Suprapubic skin (tissue), 4 donors: ENCODE results near the gene TLE6.

Experiments
- CTCF ChIP-seq, 2 donors: fragments of 200-600 bp in 1 of 2; fragments of 450-650 bp in 1 of 2; sonication (generic) in 1 of 2; IDR thresholded peaks; one replicate each; pipeline ENCODE4 v1.5.1; 2016 to 2019; ENCODE audit warnings: antibody characterized with exemption in 2 of 2, mild to moderate bottlenecking in 1 of 2, moderate library complexity in 1 of 2
- EP300 ChIP-seq: sonication (generic); formaldehyde crosslinking; IDR thresholded peaks from one replicate; pipeline ENCODE4 v1.6.1; 2017; ENCODE audit warnings: antibody characterized with exemption
- POLR2A ChIP-seq, 2 donors: fragments of 450-650 bp; IDR thresholded peaks; one replicate each; pipeline ENCODE4 v1.6.1; 2017; ENCODE audit warnings: antibody characterized with exemption in 2 of 2, mild to moderate bottlenecking in 2 of 2, moderate library complexity in 2 of 2
- POLR2AphosphoS5 ChIP-seq, 3 donors: sonication (generic); formaldehyde crosslinking; IDR thresholded peaks; one replicate each; pipeline ENCODE4 v1.6.1; 2017; ENCODE audit warnings: antibody characterized with exemption in 3 of 3

GRCh38 chr19:2960120-2960519 is 17.2 kb upstream of the TLE6 start:
- TF ChIP-seq CTCF (IDR thresholded peaks at IDR 0.05) (no peak), EP300 (no peak), POLR2A (IDR thresholded peaks at IDR 0.05) (no peak), POLR2AphosphoS5 (IDR thresholded peaks at IDR 0.05) (no peak)
